Body of pancreas (tissue), 4 donors: Measurements from ENCODE around the gene LRRN4. TPM values are rescaled to one million over a fixed set of nuclear protein-coding genes. Genes with fewer than 3 reads are reported as not detected.

Experiments used
- ATAC-seq: fragments of 150-250 bp; one replicate; pipeline ENCODE4 v1.9.1; 2016
- DNase-seq, 4 donors: peaks; one replicate each; pipeline ENCODE4 v3.0.0-alpha.2; 2019
- H3K27ac ChIP-seq, 4 donors: fragments of 200-600 bp; sonication (generic); 1 replicate in 3 of 4; 2 replicates in 1 of 4; pipeline versions ENCODE4 v1.5.1 to v1.6.1; 2016 to 2019; ENCODE audit warnings: mild to moderate bottlenecking in 1 of 4, mixed read lengths in 1 of 4, moderate library complexity in 1 of 4
- H3K27me3 ChIP-seq, 2 donors: fragments of 200-600 bp; sonication (generic); one replicate each; pipeline ENCODE4 v1.6.0; 2016; ENCODE audit warnings: mild to moderate bottlenecking in 1 of 2
- H3K36me3 ChIP-seq, 2 donors: fragments of 200-600 bp; sonication (generic); replicated peaks in 1 of 2; 2 replicates each; pipeline ENCODE4 v1.5.1; 2016; ENCODE audit warnings: low read depth in 2 of 2; ENCODE audit not compliant: insufficient read depth in 1 of 2
- H3K4me1 ChIP-seq: fragments of 200-600 bp; sonication (generic); one replicate; pipeline ENCODE4 v1.6.0; 2016
- H3K4me3 ChIP-seq, 2 donors: fragments of 200-600 bp; sonication (generic); 1 replicate in 1 of 2; 2 replicates in 1 of 2; pipeline ENCODE4 v1.5.1; 2016 to 2019
- H3K9me3 ChIP-seq, 3 donors: fragments of 200-600 bp; sonication (generic); 1 replicate in 2 of 3; 2 replicates in 1 of 3; pipeline ENCODE4 v1.5.1; 2016
- POLR2A ChIP-seq, 3 donors: fragments of 450-650 bp; IDR thresholded peaks; one replicate each; pipeline ENCODE4 v1.6.1; 2016; ENCODE audit warnings: antibody characterized with exemption in 3 of 3, mild to moderate bottlenecking in 2 of 3
- WGBS, 2 donors: methylation state at CpG; one replicate each; pipeline ENCODE4 v1.1.5; 2017; 5-methylcytosine and 5-hydroxymethylcytosine counted together
- intact Hi-C: fragments of 100-400 bp; cut with DNase I; formaldehyde crosslinking; loops from one replicate; pipeline ENCODE4 v1.15.1; 2023
- total RNA-seq, 2 donors: library from RNA; depleted of rRNA; stranded (reverse); fragments of >200 nt; gene quantifications; one replicate each; pipeline ENCODE4 v1.1.0, GENCODE V29; 2016
- TF ChIP-seq, protein P1 (sequence below), 7 experiments: fragments of 450-650 bp in 4 of 7; fragments of 200-600 bp in 3 of 7; sonication (generic) in 3 of 7; IDR thresholded peaks; one replicate each; pipeline ENCODE4 v1.5.1; 2016 to 2019; ENCODE audit warnings: antibody characterized with exemption in 7 of 7

LRRN4 gene
- total RNA-seq, 2 donors from 2014 or later = 10.9 to 11.2 TPM

GRCh38 chr20:6040540-6040939 lies 13.3 kb downstream of the LRRN4 start:
- 90 to 97% methylated on average over 8 of the region's 8 CpGs for WGBS, 2 donors
- intact Hi-C loops = no loop called here
- H3K4me3 ChIP-seq = no peak overlapping the region

GRCh38 chr20:6039766-6040165 lies 14.1 kb downstream of the LRRN4 start:
- DNase-seq (no peak), ATAC-seq (no peak)
- H3K27ac ChIP-seq = no peak overlapping the region
- TF ChIP-seq POLR2A (IDR thresholded peaks at IDR 0.05) = no peak
- TF ChIP-seq, protein P1, sequence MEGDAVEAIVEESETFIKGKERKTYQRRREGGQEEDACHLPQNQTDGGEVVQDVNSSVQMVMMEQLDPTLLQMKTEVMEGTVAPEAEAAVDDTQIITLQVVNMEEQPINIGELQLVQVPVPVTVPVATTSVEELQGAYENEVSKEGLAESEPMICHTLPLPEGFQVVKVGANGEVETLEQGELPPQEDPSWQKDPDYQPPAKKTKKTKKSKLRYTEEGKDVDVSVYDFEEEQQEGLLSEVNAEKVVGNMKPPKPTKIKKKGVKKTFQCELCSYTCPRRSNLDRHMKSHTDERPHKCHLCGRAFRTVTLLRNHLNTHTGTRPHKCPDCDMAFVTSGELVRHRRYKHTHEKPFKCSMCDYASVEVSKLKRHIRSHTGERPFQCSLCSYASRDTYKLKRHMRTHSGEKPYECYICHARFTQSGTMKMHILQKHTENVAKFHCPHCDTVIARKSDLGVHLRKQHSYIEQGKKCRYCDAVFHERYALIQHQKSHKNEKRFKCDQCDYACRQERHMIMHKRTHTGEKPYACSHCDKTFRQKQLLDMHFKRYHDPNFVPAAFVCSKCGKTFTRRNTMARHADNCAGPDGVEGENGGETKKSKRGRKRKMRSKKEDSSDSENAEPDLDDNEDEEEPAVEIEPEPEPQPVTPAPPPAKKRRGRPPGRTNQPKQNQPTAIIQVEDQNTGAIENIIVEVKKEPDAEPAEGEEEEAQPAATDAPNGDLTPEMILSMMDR (IDR thresholded peaks at IDR 0.05) = no peak
- no peaks in the 10 kb centered on the region for H3K9me3 ChIP-seq
- WGBS, 2 donors = 88 to 97% methylated on average over 5 of the region's 5 CpGs
- no peaks in the 10 kb centered on the region for H3K27me3 ChIP-seq
- peaks cover under 1% of the 10 kb centered on the region for H3K4me1 ChIP-seq
- peaks cover 5 to 23% of the 10 kb centered on the region in 2 donors for H3K36me3 ChIP-seq
- intact Hi-C loops = no loop called here
- H3K4me3 ChIP-seq = no peak overlapping the region

More at GRCh38 chr20:6040540-6040939, 13.3 kb downstream of the LRRN4 start:
- H3K27me3 ChIP-seq = no peaks in the 10 kb centered on the region
- TF ChIP-seq, protein P1 (IDR thresholded peaks at IDR 0.05) = no peak
- TF ChIP-seq POLR2A (IDR thresholded peaks at IDR 0.05) = no peak
- H3K9me3 ChIP-seq = no peaks in the 10 kb centered on the region
- DNase-seq = no peak
- peaks cover 5 to 23% of the 10 kb centered on the region in 2 donors for H3K36me3 ChIP-seq
- no peak overlapping the region for H3K27ac ChIP-seq
- no peak for ATAC-seq
- no peaks in the 10 kb centered on the region for H3K4me1 ChIP-seq

GRCh38 chr20:6038256-6038655 lies 15.6 kb downstream of the LRRN4 start:
- no peak for DNase-seq

DNA sequence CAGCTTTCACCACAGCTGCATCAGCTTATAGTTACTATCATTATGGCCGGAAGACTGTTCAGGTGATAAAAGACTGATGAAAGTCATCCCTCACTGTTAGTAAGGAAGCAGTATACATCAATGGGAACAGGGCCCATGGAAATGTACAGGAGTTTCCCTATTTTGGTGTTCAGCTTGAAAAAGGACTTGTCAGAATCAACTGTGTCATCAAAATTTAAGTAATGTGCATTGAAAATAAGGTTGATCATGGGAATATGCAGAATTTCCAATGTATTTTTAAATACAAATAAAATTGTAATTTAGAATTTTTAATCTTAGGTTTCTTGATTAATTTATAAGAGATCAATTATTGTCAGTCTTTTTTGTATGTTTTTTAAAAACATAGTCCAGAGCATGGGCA lies 16.8 kb downstream of the LRRN4 start:
- ATAC-seq = no peak
- H3K36me3 ChIP-seq = peaks cover 5 to 25% of the 10 kb centered on the region in 2 donors

More at GRCh38 chr20:6038256-6038655, 15.6 kb downstream of the LRRN4 start:
- no peak for ATAC-seq
- Histone ChIP-seq H3K4me1 (peaks cover 15% of the 10 kb centered on the region), H3K4me3 (no peak overlapping the region), H3K9me3 (no peaks in the 10 kb centered on the region), H3K27ac (no peak overlapping the region), H3K36me3 (peaks cover 5 to 25% of the 10 kb centered on the region in 2 donors), H3K27me3 (no peaks in the 10 kb centered on the region)
- intact Hi-C loops = no loop called here
- TF ChIP-seq, protein P1 (IDR thresholded peaks at IDR 0.05) = no peak
- TF ChIP-seq POLR2A (IDR thresholded peaks at IDR 0.05) = no peak
- 93 to 94% methylated on average over 3 of the region's 3 CpGs for WGBS, 2 donors

DNA sequence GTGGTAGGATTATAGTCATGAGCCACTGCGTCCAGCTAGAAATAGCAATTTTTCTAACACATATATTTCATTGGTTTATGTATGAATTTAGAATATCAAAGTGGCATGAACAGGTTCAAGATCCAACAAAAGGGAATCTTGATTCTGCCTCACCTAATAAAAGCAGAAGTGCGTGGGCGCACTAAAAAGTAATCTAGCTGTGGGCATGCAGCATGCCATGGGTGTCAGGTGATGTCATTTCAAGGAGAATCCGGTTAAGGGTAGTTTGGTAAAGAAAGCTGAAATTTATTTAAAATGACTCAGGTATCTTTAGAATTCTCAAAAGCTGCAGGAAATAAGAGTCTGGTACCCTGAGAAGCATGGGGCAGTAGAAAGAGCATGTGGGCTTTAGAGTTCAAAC lies 17.6 kb downstream of the LRRN4 start:
- no peaks in the 10 kb centered on the region for H3K27me3 ChIP-seq
- peaks cover 5 to 25% of the 10 kb centered on the region in 2 donors for H3K36me3 ChIP-seq
- H3K4me1 ChIP-seq = peaks cover 22% of the 10 kb centered on the region
- 96% methylated on average over 4 of the region's 4 CpGs for whole genome bisulfite sequencing, 2 donors
- H3K4me3 ChIP-seq = no peak overlapping the region
- TF ChIP-seq, protein P1 (IDR thresholded peaks at IDR 0.05) = no peak
- no peak for TF ChIP-seq POLR2A (IDR thresholded peaks at IDR 0.05)
- H3K27ac ChIP-seq = no peak overlapping the region
- ATAC-seq (no peak), DNase-seq (no peak)
- intact Hi-C loops = no loop called here
- no peaks in the 10 kb centered on the region for H3K9me3 ChIP-seq

More for the DNA sequence above, 16.8 kb downstream of the LRRN4 start:
- no peak for DNase-seq
- TF ChIP-seq, protein P1 (IDR thresholded peaks at IDR 0.05) = no peak
- TF ChIP-seq POLR2A (IDR thresholded peaks at IDR 0.05) = no peak
- Histone ChIP-seq H3K27me3 (no peaks in the 10 kb centered on the region), H3K4me1 (peaks cover 20% of the 10 kb centered on the region), H3K4me3 (no peak overlapping the region), H3K9me3 (no peaks in the 10 kb centered on the region), H3K27ac (no peak overlapping the region)
- intact Hi-C loops = no loop called here
- 88 to 95% methylated on average over 1 of the region's 1 CpG for whole genome bisulfite sequencing, 2 donors
